ENCODE results near the gene SCAMP2.

SCAMP2 gene

GRCh38 chr15:74821790-74822158 lies 51.4 kb downstream of the SCAMP2 start:
- DNase-seq (ENCODE audit: extremely low read depth in 1 of 2, low read depth in 1 of 2), result no peak

- DNase-seq (ENCODE audit: extremely low read depth in 1 of 2, low read depth in 1 of 2), result no peak
These were observed 51.9 kb downstream of the SCAMP2 start for GRCh38 chr15:74821091-74821789.

GRCh38 chr15:74820056-74820455 lies 53.1 kb downstream of the SCAMP2 start:
- DNase-seq (ENCODE audit: extremely low read depth in 1 of 2, low read depth in 1 of 2), result no peak

- DNase-seq (ENCODE audit: extremely low read depth in 1 of 2, low read depth in 1 of 2), result no peak
These were observed 55.8 kb downstream of the SCAMP2 start for GRCh38 chr15:74817370-74817737.

GRCh38 chr15:74816624-74817369 lies 56.4 kb downstream of the SCAMP2 start:
- no peak for DNase-seq (ENCODE audit: extremely low read depth in 1 of 2, low read depth in 1 of 2)

GRCh38 chr15:74815961-74816360 lies 57.2 kb downstream of the SCAMP2 start:
- no peak for DNase-seq (ENCODE audit: extremely low read depth in 1 of 2, low read depth in 1 of 2)

- DNase-seq (ENCODE audit: extremely low read depth in 1 of 2, low read depth in 1 of 2), result no peak
These were observed 57.8 kb downstream of the SCAMP2 start for GRCh38 chr15:74815121-74815934.

GRCh38 chr15:74812533-74812932 lies 60.6 kb downstream of the SCAMP2 start, which contains the start of gene LMAN1L:
Gene LMAN1L, plus strand, starts transcription at chr15:74812835. Its CDS starts 20 bp downstream, at chr15:74812855.
- no peak for DNase-seq (ENCODE audit: extremely low read depth in 1 of 2, low read depth in 1 of 2)

- no peak for DNase-seq (ENCODE audit: extremely low read depth in 1 of 2, low read depth in 1 of 2)
These were observed 63.2 kb downstream of the SCAMP2 start for GRCh38 chr15:74809956-74810355.

GRCh38 chr15:74809242-74809641 lies 63.9 kb downstream of the SCAMP2 start:
- DNase-seq (ENCODE audit: extremely low read depth in 1 of 2, low read depth in 1 of 2), result no peak

- DNase-seq (ENCODE audit: extremely low read depth in 1 of 2, low read depth in 1 of 2), result no peak
These were observed 64.3 kb downstream of the SCAMP2 start for GRCh38 chr15:74808840-74809229.

- DNase-seq (ENCODE audit: extremely low read depth in 1 of 2, low read depth in 1 of 2), result no peak
These were observed 64.9 kb downstream of the SCAMP2 start for GRCh38 chr15:74808078-74808839.

- DNase-seq (ENCODE audit: extremely low read depth in 1 of 2, low read depth in 1 of 2), result no peak
These were observed 65.9 kb downstream of the SCAMP2 start for GRCh38 chr15:74807282-74807681.

GRCh38 chr15:74804935-74805334 lies 68.2 kb downstream of the SCAMP2 start:
- DNase-seq (ENCODE audit: extremely low read depth in 1 of 2, low read depth in 1 of 2), result no peak

GRCh38 chr15:74802862-74803447 lies 70.2 kb downstream of the SCAMP2 start:
- DNase-seq (ENCODE audit: extremely low read depth in 1 of 2, low read depth in 1 of 2), result no peak

- DNase-seq (ENCODE audit: extremely low read depth in 1 of 2, low read depth in 1 of 2), result no peak
These were observed 70.9 kb downstream of the SCAMP2 start for GRCh38 chr15:74802290-74802689.

- no peak for DNase-seq (ENCODE audit: extremely low read depth in 1 of 2, low read depth in 1 of 2)
These were observed 71.7 kb downstream of the SCAMP2 start for GRCh38 chr15:74801311-74801997.

- DNase-seq (ENCODE audit: extremely low read depth in 1 of 2, low read depth in 1 of 2), result no peak
These were observed 72.5 kb downstream of the SCAMP2 start for GRCh38 chr15:74800559-74801094.

GRCh38 chr15:74799856-74800558 lies 73.2 kb downstream of the SCAMP2 start:
- peak; percentile 57 to 75 for DNase-seq (ENCODE audit: extremely low read depth in 1 of 2, low read depth in 1 of 2)
